ENCODE results near the gene DNAAF2. TPM values are rescaled to one million over a fixed set of nuclear protein-coding genes. Genes with fewer than 3 reads are reported as not detected.

The DNAAF2 gene
- polyA plus RNA-seq, 2 donors: 2.3 to 5.2 TPM

GRCh38 chr14:49653508-49653907 is 18.5 kb upstream of the DNAAF2 start:
- Histone ChIP-seq H3K9me3 (ENCODE audit: control insufficient read depth in 2 of 2, insufficient read depth in 1 of 2, low read depth in 1 of 2, low read length in 1 of 2) (no peaks in the 10 kb centered on the region), H3K27me3 (ENCODE audit: control insufficient read depth in 1 of 2, insufficient read depth in 2 of 2, low read length in 2 of 2) (no peaks in the 10 kb centered on the region), H3K27ac (ENCODE audit: low read depth in 2 of 2, low read length in 1 of 2) (no peak overlapping the region), H3K36me3 (ENCODE audit: control insufficient read depth in 2 of 2, insufficient read depth in 2 of 2, low read length in 1 of 2) (peaks cover 0 to 2% of the 10 kb centered on the region in 2 donors), H3K4me1 (ENCODE audit: control insufficient read depth in 2 of 2, insufficient read depth in 2 of 2, low read length in 1 of 2) (no peaks in the 10 kb centered on the region), H3K4me3 (ENCODE audit: low read depth in 1 of 2, low read length in 2 of 2) (no peak overlapping the region)
- 96 to 97% methylated on average over 6 of the region's 6 CpGs for WGBS, 2 donors

- H3K36me3 ChIP-seq (ENCODE audit: control insufficient read depth in 2 of 2, insufficient read depth in 2 of 2, low read length in 1 of 2): no peaks in the 10 kb centered on the region
- H3K9me3 ChIP-seq (ENCODE audit: control insufficient read depth in 2 of 2, insufficient read depth in 1 of 2, low read depth in 1 of 2, low read length in 1 of 2): no peaks in the 10 kb centered on the region
- H3K4me3 ChIP-seq (ENCODE audit: low read depth in 1 of 2, low read length in 2 of 2): no peak overlapping the region
- no peaks in the 10 kb centered on the region for H3K27me3 ChIP-seq (ENCODE audit: control insufficient read depth in 1 of 2, insufficient read depth in 2 of 2, low read length in 2 of 2)
- H3K4me1 ChIP-seq (ENCODE audit: control insufficient read depth in 2 of 2, insufficient read depth in 2 of 2, low read length in 1 of 2): no peaks in the 10 kb centered on the region
- no peak overlapping the region for H3K27ac ChIP-seq (ENCODE audit: low read depth in 2 of 2, low read length in 1 of 2)
Measured at GRCh38 chr14:49642163-49642562, 7.1 kb upstream of the DNAAF2 start.

DNA sequence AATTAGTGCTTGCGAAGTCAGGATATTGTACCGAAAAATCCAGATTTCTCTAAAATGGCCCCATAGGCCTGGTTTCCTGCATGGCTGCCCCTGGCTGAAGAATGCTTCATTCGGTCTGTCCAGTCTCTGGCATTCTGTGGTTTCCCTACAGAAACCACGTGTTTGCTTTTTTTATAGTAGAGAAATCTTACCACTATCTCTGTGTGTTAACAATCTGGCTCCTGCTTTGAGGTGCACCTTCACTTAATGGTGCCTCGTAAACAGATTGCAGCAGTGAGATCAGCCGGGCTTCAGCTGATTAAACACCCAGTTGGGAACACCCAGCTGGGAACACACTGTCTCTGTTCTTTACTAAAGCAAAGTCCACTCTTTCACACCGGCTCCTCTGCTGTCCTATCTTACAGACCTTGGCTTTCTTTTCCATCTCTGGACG is 6.7 kb upstream of the DNAAF2 start:
- no peaks in the 10 kb centered on the region for H3K27me3 ChIP-seq (ENCODE audit: control insufficient read depth in 1 of 2, insufficient read depth in 2 of 2, low read length in 2 of 2)
- H3K4me3 ChIP-seq (ENCODE audit: low read depth in 1 of 2, low read length in 2 of 2): no peak overlapping the region
- no peaks in the 10 kb centered on the region for H3K4me1 ChIP-seq (ENCODE audit: control insufficient read depth in 2 of 2, insufficient read depth in 2 of 2, low read length in 1 of 2)
- 55 to 72% methylated on average over 8 of the region's 8 CpGs for WGBS, 2 donors
- H3K27ac ChIP-seq (ENCODE audit: low read depth in 2 of 2, low read length in 1 of 2): no peak overlapping the region
- H3K9me3 ChIP-seq (ENCODE audit: control insufficient read depth in 2 of 2, insufficient read depth in 1 of 2, low read depth in 1 of 2, low read length in 1 of 2): no peaks in the 10 kb centered on the region
- H3K36me3 ChIP-seq (ENCODE audit: control insufficient read depth in 2 of 2, insufficient read depth in 2 of 2, low read length in 1 of 2): no peaks in the 10 kb centered on the region

DNA sequence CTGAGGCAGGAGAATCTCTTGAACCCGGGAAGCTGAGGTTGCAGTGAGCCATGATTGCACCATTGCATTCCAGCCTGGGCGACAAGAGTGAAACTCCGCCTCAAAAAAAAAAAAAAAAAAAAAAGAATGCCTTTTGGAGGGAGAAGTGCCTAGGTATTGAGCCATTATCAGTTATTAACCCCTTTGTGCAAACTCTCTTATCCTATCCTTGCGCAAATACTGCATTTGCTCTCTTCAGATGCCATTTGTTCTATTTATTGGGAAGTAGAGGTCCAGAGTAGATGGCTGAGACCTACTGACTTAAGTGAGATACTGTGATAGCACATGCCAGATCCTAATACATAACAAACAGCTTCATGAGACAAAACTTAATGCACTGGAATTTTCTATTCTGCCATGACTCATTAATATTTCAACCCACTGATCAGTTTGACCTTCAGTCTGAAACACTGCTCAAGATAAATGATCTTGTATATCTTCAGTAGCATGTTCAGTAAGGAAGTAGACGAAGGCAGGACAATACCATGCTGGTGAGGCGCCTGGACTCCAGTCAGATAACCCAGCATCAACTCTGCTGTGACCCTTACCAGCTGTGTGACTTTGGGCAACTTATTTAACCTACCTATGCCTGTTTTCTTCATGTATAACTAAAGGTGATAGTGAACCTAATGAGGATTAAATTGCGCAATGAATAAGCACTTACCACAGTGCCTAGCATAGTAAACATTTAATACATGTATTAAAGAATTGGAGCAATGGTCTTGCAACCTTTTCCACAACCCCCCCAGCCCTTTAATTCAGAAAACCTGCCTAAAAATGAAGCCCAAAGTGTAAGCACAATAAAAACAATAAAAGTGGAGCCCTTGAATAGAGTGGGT is 5.7 kb upstream of the DNAAF2 start:
- no peaks in the 10 kb centered on the region for H3K27me3 ChIP-seq (ENCODE audit: control insufficient read depth in 1 of 2, insufficient read depth in 2 of 2, low read length in 2 of 2)
- H3K4me1 ChIP-seq (ENCODE audit: control insufficient read depth in 2 of 2, insufficient read depth in 2 of 2, low read length in 1 of 2): no peaks in the 10 kb centered on the region
- H3K27ac ChIP-seq (ENCODE audit: low read depth in 2 of 2, low read length in 1 of 2): no peak overlapping the region
- no peaks in the 10 kb centered on the region for H3K9me3 ChIP-seq (ENCODE audit: control insufficient read depth in 2 of 2, insufficient read depth in 1 of 2, low read depth in 1 of 2, low read length in 1 of 2)
- WGBS, 2 donors: 84 to 92% methylated on average over 7 of the region's 7 CpGs
- H3K4me3 ChIP-seq (ENCODE audit: low read depth in 1 of 2, low read length in 2 of 2): no peak overlapping the region
- no peaks in the 10 kb centered on the region for H3K36me3 ChIP-seq (ENCODE audit: control insufficient read depth in 2 of 2, insufficient read depth in 2 of 2, low read length in 1 of 2)

GRCh38 chr14:49637534-49638078 is 2.6 kb upstream of the DNAAF2 start:
- Histone ChIP-seq H3K27ac (ENCODE audit: low read depth in 2 of 2, low read length in 1 of 2) (no peak overlapping the region), H3K9me3 (ENCODE audit: control insufficient read depth in 2 of 2, insufficient read depth in 1 of 2, low read depth in 1 of 2, low read length in 1 of 2) (no peaks in the 10 kb centered on the region), H3K36me3 (ENCODE audit: control insufficient read depth in 2 of 2, insufficient read depth in 2 of 2, low read length in 1 of 2) (no peaks in the 10 kb centered on the region), H3K27me3 (ENCODE audit: control insufficient read depth in 1 of 2, insufficient read depth in 2 of 2, low read length in 2 of 2) (no peaks in the 10 kb centered on the region), H3K4me3 (ENCODE audit: low read depth in 1 of 2, low read length in 2 of 2) (no peak overlapping the region), H3K4me1 (ENCODE audit: control insufficient read depth in 2 of 2, insufficient read depth in 2 of 2, low read length in 1 of 2) (no peaks in the 10 kb centered on the region)
- 77 to 88% methylated on average over 3 of the region's 3 CpGs for WGBS, 2 donors

DNA sequence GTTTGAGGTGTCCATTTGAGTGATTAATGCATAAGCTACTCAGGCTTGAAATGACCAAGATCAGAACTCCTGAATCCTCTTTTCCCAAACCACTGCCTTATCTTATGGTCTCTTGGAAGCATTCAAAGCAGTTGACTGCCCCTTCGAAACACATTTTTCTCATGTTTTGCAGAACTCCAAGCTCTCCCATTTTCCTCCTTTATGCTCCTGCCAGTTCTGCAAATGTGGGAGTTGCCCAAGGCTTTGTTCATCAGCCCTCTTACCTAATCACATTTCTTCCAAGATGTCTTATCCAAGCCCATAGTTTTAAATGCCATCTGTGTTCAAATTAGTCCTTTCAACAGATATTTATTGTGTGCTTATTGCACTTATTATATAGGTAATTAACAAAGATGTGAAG is 1.8 kb upstream of the DNAAF2 start:
- no peaks in the 10 kb centered on the region for H3K4me1 ChIP-seq (ENCODE audit: control insufficient read depth in 2 of 2, insufficient read depth in 2 of 2, low read length in 1 of 2)
- H3K4me3 ChIP-seq (ENCODE audit: low read depth in 1 of 2, low read length in 2 of 2): no peak overlapping the region
- H3K9me3 ChIP-seq (ENCODE audit: control insufficient read depth in 2 of 2, insufficient read depth in 1 of 2, low read depth in 1 of 2, low read length in 1 of 2): no peaks in the 10 kb centered on the region
- H3K27ac ChIP-seq (ENCODE audit: low read depth in 2 of 2, low read length in 1 of 2): no peak overlapping the region
- 90 to 93% methylated on average over 1 of the region's 1 CpG for WGBS, 2 donors
- H3K27me3 ChIP-seq (ENCODE audit: control insufficient read depth in 1 of 2, insufficient read depth in 2 of 2, low read length in 2 of 2): no peaks in the 10 kb centered on the region
- no peaks in the 10 kb centered on the region for H3K36me3 ChIP-seq (ENCODE audit: control insufficient read depth in 2 of 2, insufficient read depth in 2 of 2, low read length in 1 of 2)

DNA sequence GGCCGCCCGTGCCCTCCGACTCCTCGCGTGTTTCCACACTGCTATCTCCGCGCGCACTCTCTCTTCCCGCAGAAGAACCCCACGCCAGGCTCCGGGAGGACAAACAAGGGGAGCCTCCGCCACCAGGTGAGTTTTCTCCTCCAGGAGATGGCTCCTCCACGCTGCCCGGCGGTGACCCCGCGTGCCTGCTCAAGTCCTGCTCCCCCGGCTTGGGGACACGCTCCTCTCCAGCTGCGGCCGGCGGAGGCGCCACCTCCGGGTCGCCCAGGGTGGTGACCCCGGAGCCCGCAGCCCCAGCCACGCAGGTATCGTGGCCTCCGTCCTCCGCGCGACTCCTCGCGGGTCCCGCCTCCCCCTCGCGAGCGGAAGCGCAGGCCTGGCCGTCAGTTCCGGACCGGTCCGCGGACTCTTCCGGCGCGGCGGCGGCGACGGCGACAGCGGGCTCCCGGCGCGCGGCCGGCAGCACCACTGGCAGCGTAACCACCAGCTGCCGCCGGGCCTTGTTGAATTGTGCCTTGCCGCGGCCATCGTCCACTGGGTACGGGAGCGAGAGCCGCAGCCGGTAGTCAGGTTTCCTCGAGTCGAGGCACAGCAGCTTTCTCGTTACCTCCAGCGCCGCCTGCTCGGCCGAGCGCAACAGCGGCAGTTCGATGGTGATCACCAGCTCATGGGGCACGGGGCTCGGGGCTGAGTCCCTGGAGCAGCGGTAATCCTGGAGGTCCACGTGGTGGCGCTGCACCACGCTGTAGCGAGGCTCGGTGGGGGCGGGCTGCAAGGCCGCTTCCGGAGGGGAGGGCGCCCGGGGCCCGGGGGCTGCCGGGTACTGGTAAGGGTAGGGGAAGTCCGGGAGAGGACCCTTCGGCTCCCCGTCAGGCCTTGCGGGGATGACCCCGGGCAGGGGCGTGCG is 1.2 kb downstream of the DNAAF2 start:
- H3K4me3 ChIP-seq (ENCODE audit: low read depth in 1 of 2, low read length in 2 of 2): peak overlapping the region; percentile 75 to 81
- no peaks in the 10 kb centered on the region for H3K9me3 ChIP-seq (ENCODE audit: control insufficient read depth in 2 of 2, insufficient read depth in 1 of 2, low read depth in 1 of 2, low read length in 1 of 2)
- no peaks in the 10 kb centered on the region for H3K4me1 ChIP-seq (ENCODE audit: control insufficient read depth in 2 of 2, insufficient read depth in 2 of 2, low read length in 1 of 2)
- no peaks in the 10 kb centered on the region for H3K36me3 ChIP-seq (ENCODE audit: control insufficient read depth in 2 of 2, insufficient read depth in 2 of 2, low read length in 1 of 2)
- H3K27ac ChIP-seq (ENCODE audit: low read depth in 2 of 2, low read length in 1 of 2): peak overlapping the region; percentile 97 to 98
- no peaks in the 10 kb centered on the region for H3K27me3 ChIP-seq (ENCODE audit: control insufficient read depth in 1 of 2, insufficient read depth in 2 of 2, low read length in 2 of 2)
- WGBS, 2 donors: 0 to 1% methylated on average over 84 to 101 of the region's 101 CpGs

DNA sequence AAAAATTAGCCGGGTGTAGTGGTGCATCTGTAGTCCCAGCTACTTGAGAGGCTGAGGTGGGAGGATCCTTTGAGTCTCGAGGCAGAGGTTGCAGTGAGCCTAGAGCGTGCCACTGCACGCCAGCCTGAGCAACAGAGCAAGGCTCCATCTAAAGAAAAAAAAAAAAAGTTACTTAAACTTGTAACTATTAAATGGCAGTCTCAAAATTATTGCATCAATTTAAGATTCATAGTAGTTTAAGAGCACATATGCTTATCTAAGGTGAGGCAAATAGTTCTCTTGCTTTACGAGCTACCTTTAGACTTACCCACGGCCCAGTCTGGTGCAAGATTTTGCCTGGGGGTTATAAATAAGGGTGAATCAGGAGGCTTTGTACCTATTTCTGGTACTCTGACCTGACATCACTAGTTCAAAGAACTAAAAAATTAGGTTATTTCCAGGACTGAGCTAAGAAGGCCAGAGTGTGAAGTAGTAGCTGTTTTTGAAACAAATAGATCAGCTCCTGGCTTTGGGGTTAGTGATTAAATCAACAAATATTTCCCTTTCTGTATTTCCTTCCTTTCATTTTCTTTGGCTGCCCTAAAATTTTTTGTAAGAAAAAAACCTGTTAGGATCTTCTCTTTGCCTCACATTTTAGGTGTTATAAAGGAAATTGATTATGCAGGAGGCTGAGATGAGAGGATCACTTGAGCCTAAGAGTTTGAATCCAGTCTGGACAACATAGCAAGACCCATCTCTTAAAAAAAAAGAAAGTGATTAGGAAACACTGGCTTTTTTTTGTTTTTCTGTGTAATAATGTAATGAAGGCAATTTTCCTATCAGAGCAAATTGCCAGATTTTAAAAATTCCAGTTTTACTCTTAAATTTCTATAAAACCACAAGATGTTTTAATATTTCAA is 10.9 kb downstream of the DNAAF2 start:
- Histone ChIP-seq H3K36me3 (ENCODE audit: control insufficient read depth in 2 of 2, insufficient read depth in 2 of 2, low read length in 1 of 2) (peaks cover 0 to 4% of the 10 kb centered on the region in 2 donors), H3K27me3 (ENCODE audit: control insufficient read depth in 1 of 2, insufficient read depth in 2 of 2, low read length in 2 of 2) (no peaks in the 10 kb centered on the region), H3K9me3 (ENCODE audit: control insufficient read depth in 2 of 2, insufficient read depth in 1 of 2, low read depth in 1 of 2, low read length in 1 of 2) (no peaks in the 10 kb centered on the region), H3K27ac (ENCODE audit: low read depth in 2 of 2, low read length in 1 of 2) (no peak overlapping the region), H3K4me3 (ENCODE audit: low read depth in 1 of 2, low read length in 2 of 2) (no peak overlapping the region), H3K4me1 (ENCODE audit: control insufficient read depth in 2 of 2, insufficient read depth in 2 of 2, low read length in 1 of 2) (peaks cover 0 to 8% of the 10 kb centered on the region in 2 donors)
- WGBS, 2 donors: 41 to 47% methylated on average over 6 of the region's 6 CpGs

GRCh38 chr14:49623387-49623786 is 11.7 kb downstream of the DNAAF2 start:
- peaks cover 0 to 8% of the 10 kb centered on the region in 2 donors for H3K4me1 ChIP-seq (ENCODE audit: control insufficient read depth in 2 of 2, insufficient read depth in 2 of 2, low read length in 1 of 2)
- WGBS, 2 donors: 36 to 45% methylated on average over 3 of the region's 3 CpGs
- H3K27me3 ChIP-seq (ENCODE audit: control insufficient read depth in 1 of 2, insufficient read depth in 2 of 2, low read length in 2 of 2): no peaks in the 10 kb centered on the region
- peaks cover 0 to 4% of the 10 kb centered on the region in 2 donors for H3K36me3 ChIP-seq (ENCODE audit: control insufficient read depth in 2 of 2, insufficient read depth in 2 of 2, low read length in 1 of 2)
- no peaks in the 10 kb centered on the region for H3K9me3 ChIP-seq (ENCODE audit: control insufficient read depth in 2 of 2, insufficient read depth in 1 of 2, low read depth in 1 of 2, low read length in 1 of 2)
- H3K4me3 ChIP-seq (ENCODE audit: low read depth in 1 of 2, low read length in 2 of 2): no peak overlapping the region
- no peak overlapping the region for H3K27ac ChIP-seq (ENCODE audit: low read depth in 2 of 2, low read length in 1 of 2)

All from esophagus (tissue), 2 donors.